AG09309 (cell line): ENCODE results near the gene TTLL7.

ENCODE experiments used
- DNase-seq: peaks from one replicate; pipeline ENCODE4 v3.0.0-alpha.2; 2010; ENCODE audit warnings: low read depth
- H3K4me3 ChIP-seq: 2 replicates; pipeline ENCODE4 v1.5.1; 2011; ENCODE audit warnings: mild to moderate bottlenecking, low read depth, low read length, moderate library complexity; ENCODE audit not compliant: control insufficient read depth
- CTCF ChIP-seq: IDR thresholded peaks from 2 replicates; pipeline ENCODE4 v1.5.1; 2011; ENCODE audit warnings: mild to moderate bottlenecking, low read depth, low read length, inconsistent platforms; ENCODE audit not compliant: insufficient read depth, control insufficient read depth; ENCODE audit errors: missing control alignments

Gene TTLL7

GRCh38 chr1:83978056-83978455 is 20.9 kb downstream of the TTLL7 start:
- DNase-seq, result no peak
- H3K4me3 ChIP-seq, result no peak overlapping the region
- no peak for TF ChIP-seq CTCF

GRCh38 chr1:83976920-83977319 is 22.0 kb downstream of the TTLL7 start:
- no peak overlapping the region for H3K4me3 ChIP-seq
- no peak for DNase-seq
- no peak for TF ChIP-seq CTCF

- no peak for TF ChIP-seq CTCF
- no peak overlapping the region for H3K4me3 ChIP-seq
- DNase-seq, result no peak
Observed at GRCh38 chr1:83970802-83971201, 28.1 kb downstream of the TTLL7 start.

GRCh38 chr1:83970114-83970513 is 28.8 kb downstream of the TTLL7 start:
- no peak for DNase-seq
- TF ChIP-seq CTCF, result no peak
- no peak overlapping the region for H3K4me3 ChIP-seq

GRCh38 chr1:83967336-83967735 is 31.6 kb downstream of the TTLL7 start:
- no peak overlapping the region for H3K4me3 ChIP-seq
- no peak for TF ChIP-seq CTCF
- DNase-seq, result no peak

- H3K4me3 ChIP-seq, result no peak overlapping the region
- no peak for TF ChIP-seq CTCF
- DNase-seq, result no peak
Observed at GRCh38 chr1:83964153-83964552, 34.8 kb downstream of the TTLL7 start.

- TF ChIP-seq CTCF, result no peak
- DNase-seq, result no peak
- H3K4me3 ChIP-seq, result no peak overlapping the region
Observed at GRCh38 chr1:83961571-83962295, 37.2 kb downstream of the TTLL7 start.
